GM18861 (cell line): ENCODE data around the gene B9D2.
A peak's percentile ranks its signal among the peaks of the same experiment; 100 is the strongest.
"Not testable (repeated sequence)": the region's sequence is repeated elsewhere in the genome, so short reads cannot be mapped to it uniquely, and the experiment has no call there.

Experiments used
- ATAC-seq: cut with Tn5 transposase; IDR thresholded peaks from one replicate; pipeline ENCODE4 v1.9.1; 2021; ENCODE audit not compliant: unreplicated experiment

Gene B9D2

DNA sequence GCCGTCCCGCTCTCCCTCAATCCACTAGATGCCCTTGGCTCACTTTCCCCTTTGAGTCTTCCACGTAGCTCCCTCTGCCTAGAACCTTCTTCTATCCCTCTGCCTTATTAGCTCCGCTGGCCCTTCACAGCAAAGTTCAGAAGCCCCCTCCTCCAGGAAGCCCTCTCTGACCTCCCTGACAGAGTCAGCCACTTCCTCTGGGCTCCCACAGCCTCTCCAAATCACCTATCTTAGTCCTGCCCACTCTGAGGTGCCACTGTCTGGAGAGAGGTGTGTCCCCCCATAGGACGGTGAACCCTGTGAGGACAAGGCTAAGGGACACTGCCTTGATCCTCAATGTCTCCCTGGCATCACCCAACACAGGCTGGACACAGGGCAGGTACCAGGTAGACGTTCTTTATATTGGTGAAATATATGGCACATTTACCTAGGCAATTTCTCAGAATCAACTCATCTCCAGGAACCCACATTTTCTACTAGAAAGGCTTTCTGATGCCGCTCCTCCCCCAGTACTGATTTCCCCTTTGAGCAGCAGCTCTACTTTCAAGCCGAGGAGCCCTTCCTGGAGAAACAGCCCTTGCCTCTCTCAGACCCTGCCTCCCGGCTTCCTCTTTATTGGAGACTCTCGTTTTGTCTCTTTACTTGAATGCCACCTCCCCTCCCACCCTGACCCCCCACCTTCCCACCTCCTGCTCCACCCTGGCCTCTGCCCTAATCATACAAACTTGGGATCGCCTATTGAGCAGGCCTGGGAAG is 6.8 kb downstream of the B9D2 start:
- ATAC-seq, result no peak

DNA sequence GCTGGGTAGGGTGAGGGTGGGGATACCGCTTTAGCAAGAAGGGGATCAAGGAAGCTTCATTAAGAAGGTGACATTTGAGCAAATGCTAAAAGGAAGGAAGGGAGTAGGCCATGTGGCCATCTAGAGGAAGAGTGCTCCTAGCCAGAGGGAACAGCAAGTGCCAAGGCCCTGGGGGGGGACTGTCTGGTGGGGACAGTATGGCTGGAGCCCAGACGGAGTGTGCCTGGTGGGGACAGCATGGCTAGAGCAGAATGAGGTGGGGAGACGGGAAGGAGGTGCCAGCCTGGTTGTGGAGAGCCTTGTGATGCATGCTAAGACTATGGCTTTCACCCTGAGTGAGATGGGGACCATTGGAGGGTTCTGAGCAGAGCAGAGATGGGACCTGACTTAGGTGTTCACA is 8.1 kb downstream of the B9D2 start:
- no peak for ATAC-seq

DNA sequence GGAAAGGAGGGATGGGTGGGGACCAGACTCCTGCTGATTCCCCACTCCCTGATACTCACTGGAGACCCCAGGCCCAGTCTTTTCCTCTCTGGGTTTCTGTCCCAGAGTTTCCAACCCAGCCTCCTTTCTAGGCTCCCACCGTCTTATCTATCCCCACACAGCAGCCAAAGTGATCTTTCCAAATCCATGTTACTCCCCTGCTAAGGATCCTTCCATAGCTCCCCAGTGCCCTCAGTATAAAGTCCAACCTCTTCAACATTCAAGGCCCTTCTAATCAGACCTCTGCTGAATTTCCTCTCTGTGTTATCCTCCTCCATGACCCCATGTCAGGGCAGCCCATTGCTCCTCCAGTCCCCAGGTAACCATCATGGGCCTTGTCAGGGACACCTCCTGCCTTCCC is 8.9 kb downstream of the B9D2 start:
- ATAC-seq, result no peak

DNA sequence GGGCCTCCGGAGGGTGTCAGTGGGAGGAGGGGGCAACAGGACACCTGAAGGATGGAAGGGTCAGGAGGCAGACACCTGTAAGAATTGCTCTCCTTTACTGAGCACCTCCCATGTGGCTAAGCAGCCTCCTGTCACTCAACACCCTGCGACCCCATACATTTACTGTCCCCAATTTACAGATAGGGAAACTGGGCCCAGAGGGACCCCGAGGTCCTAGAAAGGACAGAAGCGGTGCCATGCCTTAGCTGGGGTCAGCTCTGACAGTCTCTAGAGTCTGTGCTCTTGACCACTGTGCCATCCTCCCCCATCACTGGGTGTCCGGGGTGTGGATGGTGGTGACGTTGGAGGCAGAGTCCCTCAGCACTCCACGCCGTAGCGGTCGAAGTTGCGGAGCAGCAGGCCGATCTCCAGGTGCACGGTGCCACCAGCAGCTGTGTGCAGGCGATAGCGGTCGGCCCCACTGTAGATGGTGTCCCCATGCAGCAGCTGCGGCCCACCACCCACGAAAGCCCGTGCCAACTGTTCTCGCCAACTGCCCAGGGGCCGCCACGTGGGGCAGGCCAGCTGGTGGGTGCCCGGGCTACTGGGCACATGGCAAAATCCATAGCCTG is 9.5 kb downstream of the B9D2 start:
- ATAC-seq, result no peak

DNA sequence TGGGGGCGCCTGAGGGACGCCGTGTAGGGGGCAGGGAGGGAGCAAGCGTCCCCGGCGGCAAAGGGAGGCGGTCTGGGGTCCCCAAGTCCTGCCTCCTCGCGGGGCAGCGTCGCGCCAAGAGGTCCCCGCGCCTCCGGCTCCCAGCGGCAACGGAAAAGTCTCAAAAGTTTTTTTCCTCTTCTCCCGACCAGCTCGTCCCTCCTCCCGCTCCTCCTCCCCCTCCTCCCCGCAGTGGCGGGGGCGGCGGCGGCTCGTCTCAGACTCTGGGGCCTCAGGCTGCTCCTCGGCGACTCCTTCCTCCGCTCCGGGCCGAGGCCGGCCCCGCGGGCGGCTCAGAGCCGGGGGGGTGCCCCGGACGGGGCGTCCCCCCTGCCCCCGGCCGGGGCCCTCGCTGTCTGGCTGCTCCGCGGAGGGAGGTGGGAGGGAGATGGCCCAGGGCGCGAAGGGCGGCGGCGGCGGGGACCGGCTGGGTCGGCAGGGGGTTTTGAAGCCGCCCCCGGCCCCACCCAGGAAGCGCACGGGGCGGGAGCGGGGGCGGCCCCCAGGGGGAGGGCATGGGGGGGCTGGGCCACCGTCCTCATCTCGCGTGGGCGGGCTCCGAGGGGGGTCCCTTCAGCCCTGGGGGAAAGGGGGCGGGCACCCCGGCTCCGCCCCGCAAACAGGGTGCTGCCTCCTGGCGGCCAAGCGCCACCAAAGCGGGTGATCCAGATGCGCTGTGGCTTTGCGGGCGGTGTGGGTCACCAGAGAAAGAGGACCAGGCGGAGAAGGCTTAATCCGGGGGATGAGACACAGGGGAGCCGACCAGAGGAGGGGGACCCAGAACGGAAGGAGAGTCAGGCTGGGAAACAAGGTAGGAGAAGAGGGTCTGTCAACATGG is 10.2 kb downstream of the B9D2 start, which contains the start of gene TGFB1:
TGFB1 (minus strand) TSS at position 457 of the 877 bp plus-strand sequence. CDS start 878 bp downstream, outside the sequence.
- peak; percentile 36 for ATAC-seq

DNA sequence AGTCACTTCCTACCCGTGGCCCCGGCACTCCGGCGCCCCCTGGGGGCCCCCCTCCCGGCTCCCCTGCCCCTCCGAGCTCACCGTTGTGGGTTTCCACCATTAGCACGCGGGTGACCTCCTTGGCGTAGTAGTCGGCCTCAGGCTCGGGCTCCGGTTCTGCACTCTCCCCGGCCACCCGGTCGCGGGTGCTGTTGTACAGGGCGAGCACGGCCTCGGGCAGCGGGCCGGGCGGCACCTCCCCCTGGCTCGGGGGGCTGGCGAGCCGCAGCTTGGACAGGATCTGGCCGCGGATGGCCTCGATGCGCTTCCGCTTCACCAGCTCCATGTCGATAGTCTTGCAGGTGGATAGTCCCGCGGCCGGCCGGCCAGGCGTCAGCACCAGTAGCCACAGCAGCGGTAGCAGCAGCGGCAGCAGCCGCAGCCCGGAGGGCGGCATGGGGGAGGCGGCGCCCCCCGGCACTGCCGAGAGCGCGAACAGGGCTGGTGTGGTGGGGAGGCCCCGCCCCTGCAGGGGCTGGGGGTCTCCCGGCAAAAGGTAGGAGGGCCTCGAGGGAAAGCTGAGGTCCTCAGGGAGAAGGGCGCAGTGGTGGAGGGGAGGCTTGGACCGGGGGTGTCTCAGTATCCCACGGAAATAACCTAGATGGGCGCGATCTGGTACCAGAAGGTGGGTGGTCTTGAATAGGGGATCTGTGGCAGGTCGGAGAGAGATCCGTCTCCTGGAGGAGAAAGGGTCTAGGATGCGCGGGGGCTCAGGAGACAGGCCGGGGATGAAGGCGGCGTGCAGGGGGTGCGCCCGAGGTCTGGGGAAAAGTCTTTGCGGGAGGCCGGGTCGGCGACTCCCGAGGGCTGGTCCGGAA is 11.1 kb downstream of the B9D2 start:
- ATAC-seq, result no peak

DNA sequence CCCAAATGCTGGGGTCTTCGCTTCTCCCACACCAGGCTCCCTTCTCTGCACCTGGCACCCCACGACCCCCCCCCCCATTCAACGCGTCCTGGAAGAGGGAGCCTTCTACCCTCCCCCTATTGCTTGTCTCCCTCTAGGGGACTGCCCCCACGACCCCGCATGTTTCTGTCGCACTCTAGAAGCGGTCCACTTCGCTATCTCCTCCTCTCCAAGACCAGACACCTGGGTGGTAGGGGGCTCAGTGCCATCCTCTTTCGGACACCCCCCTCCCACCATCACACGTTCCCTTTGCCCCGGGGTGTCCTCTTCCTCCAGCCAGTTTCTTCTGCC is 11.7 kb downstream of the B9D2 start:
- ATAC-seq, result no peak

DNA sequence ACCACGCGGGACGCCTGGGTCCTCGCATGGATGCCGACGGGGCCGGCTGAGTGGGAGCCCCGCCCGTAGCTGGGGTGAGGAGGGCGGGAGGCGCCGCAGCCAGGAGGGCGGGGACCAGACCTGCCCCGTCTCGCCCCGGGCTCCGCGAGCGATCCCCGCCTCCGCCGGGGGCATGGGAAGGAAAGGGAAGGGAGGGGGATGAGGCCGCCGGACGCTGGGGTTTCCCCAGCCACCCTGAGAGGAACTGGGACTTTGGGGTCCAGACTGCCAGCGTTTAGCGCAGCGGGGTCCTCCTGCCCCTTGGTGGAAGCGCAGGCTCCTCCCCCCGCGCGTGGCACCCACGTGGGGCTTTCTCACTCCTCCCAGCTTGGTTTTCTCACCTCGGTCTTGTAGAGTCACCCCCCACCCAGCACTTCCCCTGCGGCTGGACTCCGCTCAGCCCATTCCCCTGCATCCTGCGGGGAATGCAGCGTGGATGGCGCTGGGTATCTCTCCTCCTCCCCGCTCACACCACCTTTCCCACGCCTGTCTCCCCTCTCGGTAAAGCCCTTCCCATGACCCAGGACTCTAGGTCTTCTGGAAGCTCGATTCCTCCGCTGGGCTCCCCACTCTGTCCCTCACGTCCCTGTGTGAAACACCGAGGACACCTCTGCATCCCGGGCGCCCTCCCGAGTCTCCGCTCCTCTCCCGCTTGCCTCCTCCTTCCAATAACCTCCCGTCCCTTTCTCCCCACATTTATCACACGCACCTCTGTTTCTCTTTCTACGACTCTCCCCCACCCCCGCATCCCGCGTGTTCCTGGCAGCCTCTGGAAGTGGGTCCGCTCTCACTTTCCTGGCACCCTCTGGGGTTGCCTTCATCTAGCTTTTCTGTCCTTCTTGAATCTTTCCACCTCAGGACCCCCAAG is 12.4 kb downstream of the B9D2 start:
- ATAC-seq, result peak; percentile 28

DNA sequence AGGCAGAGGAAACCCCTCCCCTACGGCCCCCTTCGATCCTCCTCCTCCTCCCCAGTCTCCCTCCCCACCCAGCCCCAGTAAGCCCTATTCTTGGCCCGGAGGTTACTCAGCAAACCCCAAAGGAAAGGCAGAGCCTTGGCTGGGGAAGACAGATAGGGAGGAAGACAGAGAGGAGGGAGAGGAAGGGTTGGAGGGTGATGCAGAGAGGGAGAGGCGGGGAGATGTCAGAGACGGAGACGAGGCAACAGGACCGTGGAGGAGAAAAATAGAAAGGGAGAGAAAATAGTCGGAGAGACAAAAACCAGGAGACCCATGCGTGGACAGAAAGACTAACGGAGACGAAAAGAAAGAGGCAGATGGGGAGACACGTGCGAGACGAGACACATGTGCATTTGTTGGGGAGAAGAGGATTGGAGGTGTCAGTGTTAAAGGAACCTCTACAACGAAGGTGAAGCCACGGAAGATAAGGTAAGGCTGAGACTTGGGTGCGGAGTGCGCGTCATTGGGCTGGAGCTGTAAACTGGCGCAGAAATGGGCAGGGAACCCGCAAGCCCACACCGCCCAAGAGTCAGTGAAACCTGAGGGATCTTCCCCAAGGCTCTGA is 13.1 kb downstream of the B9D2 start:
- no peak for ATAC-seq

DNA sequence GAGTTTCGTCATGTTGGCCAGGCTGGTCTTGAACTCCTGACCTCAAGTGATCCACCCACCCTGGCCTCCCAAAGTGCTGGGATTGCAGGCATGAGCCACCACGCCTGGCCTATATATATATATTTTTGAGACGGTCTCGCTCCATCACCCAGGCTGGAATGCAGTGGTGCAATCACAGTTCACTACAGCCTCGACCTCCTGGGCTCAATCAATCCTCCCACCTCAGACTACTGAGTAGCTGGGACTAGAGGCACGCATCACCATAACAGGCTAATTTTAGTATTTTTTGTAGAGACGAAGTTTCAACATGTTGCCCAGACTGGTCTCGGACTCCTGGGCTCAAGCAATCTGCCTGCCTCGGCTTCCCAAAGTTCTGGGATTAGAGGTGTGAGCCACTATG is 17.0 kb downstream of the B9D2 start:
- ATAC-seq, result not testable (repeated sequence)

DNA sequence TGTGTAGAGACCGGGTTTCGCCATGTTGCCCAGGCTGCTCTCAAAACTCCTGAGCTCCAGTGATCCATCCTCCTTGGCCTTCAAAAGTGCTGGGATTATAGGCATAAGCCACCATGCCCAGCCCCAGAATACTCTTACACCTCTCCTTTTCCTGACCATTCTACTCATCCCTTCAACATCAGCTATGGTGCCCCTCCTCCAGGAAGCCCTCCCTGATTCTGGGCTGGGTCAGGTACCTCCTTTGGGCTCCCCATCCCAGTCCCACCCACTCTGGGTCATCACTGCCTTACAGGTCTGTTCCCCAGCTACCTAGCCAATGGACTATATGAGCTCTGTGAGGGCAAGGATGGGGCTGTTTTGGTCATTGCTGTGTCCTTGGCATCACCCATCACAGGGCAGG is 19.8 kb downstream of the B9D2 start:
- no peak for ATAC-seq

DNA sequence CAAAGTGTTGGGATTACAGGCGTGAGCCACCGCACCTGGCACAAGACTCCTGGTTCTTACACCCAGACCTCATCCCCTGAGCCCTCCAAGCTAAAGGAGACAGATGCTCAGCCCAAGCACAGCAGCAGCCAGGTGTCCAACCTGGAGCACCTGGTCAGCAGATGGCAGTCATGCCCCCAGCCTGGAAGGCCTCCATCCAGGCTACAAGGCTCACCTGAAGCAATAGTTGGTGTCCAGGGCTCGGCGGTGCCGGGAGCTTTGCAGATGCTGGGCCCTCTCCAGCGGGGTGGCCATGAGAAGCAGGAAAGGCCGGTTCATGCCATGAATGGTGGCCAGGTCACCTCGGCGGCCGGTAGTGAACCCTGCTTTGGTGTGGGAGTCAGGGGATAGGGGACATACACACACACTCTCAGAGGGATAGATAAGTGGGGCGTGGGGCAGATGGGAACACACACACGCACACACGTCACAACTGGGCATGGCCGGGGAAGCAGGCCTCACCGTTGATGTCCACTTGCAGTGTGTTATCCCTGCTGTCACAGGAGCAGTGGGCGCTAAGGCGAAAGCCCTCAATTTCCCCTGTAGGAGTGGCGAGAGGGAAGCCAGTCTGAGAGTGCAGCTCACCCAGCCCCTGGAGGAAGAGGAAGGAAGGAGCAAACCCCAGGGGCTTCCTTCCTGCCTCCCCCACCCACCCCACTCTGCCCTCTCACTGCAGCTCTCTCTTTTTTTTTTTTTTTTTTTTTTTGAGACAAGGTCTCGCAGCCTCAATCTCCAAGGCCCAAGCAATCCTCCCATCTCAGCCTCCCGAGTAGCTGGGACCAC is 22.1 kb downstream of the B9D2 start:
- no peak for ATAC-seq

DNA sequence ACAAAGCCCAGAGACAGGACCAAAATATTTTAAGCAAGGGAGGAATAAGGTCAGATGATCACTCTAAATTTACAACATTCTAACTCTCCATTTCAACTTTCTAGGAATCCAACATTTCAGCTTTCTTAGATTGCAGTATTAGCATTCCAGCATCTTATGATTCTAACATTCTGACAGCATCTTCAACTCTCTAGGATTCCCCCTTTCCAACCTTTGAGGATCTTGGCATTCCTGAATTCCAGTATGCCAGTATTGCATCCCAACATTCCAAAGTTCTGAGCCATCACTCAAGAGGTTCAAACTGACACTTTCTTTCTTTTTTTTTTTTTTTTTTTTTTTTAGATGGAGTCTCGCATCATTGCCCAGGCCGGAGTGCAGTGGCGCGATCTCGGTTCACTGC is 24.0 kb downstream of the B9D2 start:
- ATAC-seq, result no peak

DNA sequence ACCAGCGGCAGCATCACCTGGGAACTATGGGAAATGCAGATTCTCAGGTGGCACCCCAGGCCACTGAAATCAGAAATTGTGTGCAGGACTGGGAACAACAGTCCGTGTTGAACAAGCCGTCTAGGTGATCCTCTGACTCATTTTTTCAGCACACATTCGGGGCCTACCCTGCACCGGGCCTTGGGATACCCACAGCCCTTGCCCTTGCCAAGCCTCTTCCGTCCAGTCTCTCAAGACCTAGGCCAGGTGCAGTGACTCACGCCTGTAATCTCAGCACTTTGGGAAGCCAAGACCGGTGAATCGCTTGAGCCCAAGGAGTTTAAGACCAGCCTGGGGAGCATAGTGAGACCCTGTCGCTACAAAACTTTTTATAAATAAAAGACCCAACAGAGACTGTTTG is 28.5 kb downstream of the B9D2 start:
- ATAC-seq, result no peak

DNA sequence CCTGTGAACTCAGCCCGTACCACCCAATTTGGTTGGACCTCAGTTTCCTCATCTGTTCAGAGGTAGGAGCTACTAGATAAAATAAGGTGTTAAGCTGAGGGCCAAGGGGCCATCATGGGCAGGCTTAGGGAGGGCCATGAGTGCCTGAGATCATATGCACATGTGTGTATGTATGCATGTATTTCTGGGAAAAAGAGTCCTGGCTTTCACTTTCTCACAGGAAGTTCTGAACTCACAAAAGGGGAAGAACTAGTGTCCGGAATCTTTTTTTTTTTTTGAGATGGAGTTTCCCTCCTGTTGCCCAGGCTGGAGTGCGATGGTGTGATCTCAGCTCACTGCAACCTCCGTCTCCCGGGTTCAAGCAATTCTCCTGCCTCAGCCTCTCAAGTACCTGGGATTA is 29.2 kb downstream of the B9D2 start:
- no peak for ATAC-seq

DNA sequence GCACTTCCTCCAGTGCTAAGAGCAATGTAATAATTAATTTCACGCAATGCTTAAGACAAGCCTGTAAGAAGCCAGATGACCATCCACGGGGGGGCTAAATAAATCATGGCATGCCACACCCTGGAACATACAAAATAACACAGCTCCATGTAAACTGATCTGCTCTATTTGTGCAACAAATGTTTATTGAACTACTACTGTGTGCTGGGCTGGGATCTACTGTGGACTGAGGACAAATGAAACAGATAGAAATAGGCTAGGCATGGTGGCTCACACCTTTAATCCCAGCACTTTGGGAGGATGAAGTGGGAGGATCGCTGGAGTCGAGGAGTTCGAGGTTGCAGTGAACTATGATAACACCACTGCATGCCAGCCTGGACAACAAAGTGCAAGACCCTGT is 31.5 kb downstream of the B9D2 start:
- ATAC-seq, result no peak

DNA sequence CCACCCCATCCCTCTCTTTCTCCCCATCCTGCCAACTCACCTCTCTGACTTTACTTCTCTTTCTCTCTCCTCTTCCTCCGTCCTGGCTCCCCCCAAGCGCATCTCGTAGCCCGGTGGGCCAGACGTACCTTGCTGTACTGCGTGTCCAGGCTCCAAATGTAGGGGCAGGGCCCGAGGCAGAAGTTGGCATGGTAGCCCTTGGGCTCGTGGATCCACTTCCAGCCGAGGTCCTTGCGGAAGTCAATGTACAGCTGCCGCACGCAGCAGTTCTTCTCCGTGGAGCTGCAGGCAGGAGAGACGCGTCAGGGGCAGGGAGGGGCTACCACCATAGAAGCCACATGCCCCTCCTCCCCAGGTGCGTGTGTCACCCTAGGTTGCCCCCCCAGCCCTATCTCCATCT is 31.9 kb downstream of the B9D2 start:
- ATAC-seq, result no peak

DNA sequence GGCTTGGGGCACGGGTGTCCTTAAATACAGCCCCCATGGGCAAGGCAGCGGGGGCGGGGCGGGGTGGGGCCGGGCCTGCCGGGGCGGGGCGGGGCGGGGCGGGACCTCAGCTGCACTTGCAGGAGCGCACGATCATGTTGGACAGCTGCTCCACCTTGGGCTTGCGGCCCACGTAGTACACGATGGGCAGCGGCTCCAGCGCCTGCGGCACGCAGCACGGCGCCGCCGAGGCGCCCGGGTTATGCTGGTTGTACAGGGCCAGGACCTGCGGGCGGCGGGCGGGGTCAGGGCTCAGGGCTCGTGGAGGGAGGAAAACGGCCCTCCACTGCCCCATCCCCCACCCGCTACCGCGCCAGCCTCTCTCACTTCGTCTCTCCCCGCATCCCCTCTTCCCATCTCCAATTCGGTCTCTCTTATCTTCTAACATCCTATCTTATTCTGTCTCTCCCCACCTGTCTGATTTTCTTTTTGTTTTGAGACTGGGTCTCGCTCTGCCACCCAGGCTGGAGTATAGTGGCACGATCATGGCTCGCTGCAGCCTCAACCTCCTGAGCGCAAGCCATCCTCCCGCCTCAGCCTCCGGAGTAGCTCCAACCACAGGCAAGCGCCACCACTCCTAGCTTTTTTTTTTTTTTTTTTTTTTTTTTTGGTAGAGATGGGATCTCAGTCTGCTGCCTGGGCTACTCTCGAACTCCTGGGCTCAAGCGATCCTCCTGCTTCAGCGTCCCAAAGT is 32.8 kb downstream of the B9D2 start:
- no peak for ATAC-seq
